ENCODE measurements around the gene FGF19.

Gene FGF19

DNA sequence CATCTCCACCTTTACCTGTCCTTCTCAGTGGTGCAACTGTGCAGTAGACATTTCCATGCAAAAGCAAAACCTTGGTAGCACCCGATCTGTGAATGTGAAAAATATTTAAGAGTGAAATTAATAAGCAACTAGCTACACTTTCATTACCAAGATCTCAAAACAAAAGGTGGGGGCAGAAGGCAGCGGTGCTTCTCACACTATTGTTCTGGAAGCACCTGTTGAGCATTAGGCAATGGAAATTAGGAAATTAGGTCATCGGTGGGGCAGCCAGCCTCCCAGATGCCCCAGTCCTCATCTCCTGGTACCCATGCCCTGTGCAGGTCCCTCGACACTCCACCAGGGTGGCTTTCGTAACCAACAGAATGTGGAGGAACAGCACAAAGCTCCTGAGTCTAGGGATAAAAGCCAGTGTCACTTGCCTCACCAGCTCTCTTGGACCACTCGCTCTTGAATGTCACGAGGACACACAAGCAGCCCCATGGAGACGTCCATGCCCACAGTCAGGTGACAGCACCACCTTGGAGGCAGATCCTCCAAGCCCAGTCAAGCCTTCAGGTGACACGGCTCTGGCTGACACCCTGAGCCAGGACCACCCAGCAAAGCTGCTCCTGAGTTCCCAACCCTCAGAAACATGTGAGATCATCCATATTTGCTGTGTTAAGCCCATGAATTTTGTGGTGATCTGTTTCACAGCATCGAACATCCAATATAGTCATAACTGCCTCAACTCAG lies 31.9 kb downstream of the FGF19 start:
- DNase-seq (ENCODE audit: low read depth in 1 of 2, low spot score in 1 of 2), result no peak

DNA sequence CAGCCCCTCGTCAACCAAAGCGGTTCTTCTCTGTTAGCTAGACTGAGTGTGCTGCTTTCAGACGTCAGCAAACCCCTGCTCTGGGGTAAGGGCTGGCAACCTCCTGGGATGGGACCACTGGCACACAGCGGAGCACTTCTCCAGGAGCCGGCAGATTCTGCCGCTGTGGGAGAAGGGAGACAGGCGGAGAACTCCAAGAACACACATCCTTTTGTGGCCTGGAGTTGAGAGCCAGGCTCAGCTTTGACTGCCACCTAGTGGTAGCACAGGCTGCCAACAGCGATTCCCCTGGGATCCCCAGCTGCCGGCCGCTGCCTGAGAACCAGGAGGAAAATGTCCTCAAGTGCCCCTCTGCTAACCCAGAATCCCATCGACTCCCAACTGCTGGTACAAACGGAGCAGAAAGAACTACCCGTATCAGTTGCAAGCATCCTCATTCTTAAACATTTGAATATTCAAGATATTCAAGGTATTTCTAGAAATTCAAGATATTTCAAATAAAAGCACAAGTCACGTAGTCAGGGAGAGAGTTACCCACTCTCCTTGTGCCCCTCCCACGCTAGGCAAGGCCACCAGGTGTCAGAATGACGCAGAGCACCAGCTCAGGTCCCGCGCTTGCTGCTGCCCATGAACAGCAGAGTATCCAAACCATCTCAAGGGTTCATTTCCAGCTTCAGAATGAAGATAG lies 33.5 kb downstream of the FGF19 start:
- DNase-seq (ENCODE audit: low read depth in 1 of 2, low spot score in 1 of 2), result peak; percentile 29 to 41

DNA sequence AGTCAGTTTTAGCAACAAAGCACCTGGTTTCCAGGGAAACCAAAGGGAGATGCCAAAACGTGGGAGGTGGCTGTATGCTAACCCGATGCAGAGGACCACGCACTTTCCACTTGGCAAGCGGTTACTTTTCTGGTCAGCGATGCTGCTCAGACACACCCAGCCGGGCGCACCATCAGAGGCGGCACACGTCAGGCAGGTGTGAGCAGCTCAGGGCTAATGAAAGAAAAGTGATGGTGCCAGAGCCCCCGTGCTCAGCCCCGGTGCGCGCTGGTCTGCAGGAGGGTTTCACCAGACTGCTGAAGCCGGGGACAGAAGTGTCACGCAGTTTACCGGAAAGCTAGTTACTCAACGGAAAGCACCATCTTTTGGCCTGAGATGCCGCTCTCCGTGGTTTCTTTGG lies 34.3 kb downstream of the FGF19 start:
- no peak for DNase-seq (ENCODE audit: low read depth in 1 of 2, low spot score in 1 of 2)

DNA sequence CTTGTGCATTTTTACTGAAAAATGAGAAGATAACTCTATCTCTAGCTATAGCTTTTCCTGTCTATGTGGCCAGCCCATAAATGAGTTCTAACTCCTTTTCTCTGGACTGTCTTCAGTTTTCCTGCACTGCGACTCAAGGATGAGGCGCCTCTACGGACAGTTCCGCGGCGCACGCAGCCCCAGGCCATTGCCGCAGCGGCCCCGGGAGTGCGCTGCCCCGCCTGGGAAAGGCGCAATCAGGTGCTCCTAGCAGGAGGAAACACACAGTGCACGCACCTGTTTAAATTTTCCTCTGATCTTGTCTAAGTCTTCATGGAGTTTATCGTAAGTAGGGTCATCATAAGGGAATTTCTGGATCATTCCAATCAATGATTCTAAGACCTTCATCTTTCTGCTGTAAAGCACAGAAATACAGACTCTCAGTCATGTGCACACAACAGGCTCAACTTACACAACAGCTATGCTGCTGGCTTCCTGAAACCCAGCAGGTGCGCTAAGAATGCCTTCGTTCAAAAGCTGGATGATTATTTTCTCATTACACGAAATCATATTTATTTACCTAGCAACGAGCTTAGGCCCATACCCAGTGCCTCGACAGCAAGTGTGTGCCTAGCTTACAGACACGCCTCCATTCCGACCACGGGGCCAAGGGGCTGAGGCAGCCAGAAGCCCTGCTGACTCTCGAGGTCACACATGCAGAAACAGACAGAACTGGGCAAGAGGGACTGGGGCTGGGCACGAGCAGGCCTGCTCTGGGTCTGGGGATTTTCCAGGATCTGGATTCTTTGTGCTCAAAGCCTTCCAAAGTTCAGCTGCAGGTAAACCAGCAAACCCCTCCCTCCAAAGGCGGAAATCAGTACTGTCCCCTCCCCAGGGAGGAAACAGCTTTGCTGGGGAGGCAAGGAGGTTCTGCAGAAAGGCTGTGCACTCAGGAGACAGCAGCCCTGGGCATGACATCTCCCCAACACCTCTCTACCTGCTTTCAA lies 35.9 kb downstream of the FGF19 start:
- DNase-seq (ENCODE audit: low read depth in 1 of 2, low spot score in 1 of 2), result no peak

DNA sequence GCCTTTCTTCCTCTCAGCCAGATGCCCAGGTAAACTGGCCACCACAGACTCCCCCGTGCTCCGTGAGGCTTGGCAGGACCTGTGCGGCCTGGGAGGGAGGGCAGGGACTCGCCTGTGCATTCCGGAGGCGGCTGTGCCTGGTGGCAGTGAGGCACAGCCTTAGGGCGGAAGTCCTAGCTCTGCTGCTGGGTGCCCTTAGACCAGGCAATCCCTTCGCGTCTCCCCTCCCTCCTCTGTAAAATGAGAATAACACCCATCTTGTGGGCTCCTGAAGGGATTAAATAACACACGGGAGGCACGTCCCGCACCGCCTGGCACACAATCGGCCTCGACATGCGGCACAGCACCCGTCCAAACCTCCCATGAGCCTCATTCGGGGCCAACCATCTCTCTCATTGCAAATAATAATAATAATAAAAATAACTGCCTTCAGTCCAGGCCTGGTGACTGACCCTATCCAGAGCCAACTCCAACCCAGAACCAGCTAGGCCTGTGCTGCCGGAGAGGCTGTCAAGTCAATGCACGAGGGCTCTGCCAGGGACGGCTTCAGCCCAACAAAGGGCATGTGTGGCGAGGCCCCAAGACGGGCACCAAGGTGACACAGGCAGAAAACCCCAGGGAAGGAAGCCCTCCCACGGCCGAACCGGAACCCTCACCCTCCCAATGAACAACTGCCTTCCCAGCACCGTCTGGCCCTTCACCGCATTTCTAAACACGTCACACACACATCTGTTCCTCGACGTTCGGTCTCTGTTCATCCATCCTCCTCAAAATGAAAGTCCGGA lies 36.9 kb downstream of the FGF19 start:
- no peak for DNase-seq (ENCODE audit: low read depth in 1 of 2, low spot score in 1 of 2)

DNA sequence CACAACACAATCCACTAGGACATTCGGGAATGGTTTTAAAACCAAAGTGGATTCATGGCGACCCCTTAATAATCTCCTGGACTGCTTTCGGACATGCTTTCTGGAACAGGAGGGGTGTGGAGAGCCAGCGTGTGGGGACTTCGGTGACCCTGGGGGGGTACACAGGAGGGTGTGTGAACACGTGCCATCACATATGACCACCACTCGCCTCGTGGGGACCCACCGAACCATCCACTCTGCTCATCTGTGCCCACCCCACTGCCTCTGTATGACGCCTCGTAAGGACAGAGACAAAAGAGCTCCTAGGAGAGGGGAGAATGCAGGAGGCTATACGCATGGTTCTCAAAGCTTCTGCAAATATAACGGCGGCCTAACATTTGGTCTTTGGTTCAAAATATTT lies 37.6 kb downstream of the FGF19 start:
- no peak for DNase-seq (ENCODE audit: low read depth in 1 of 2, low spot score in 1 of 2)

DNA sequence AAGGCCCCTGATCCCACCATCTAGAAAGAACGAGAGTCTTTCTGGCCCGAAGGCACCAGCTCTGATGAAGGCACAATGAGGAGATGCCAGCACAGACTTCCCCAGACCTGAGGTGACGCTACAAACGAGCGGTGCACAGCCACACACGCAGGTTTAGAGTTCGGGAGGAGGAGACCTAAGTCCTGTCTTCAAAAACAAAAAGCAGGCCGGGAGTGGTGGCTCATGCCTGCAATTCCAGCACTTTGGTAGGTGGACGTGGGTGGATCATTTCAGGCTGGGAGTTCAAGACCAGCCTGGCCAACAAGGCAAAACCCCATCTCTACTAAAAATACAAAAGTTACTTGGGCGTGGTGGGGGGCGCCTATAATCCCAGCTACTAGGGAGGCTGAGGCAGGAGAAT lies 38.2 kb downstream of the FGF19 start:
- DNase-seq (ENCODE audit: low read depth in 1 of 2, low spot score in 1 of 2), result no peak

DNA sequence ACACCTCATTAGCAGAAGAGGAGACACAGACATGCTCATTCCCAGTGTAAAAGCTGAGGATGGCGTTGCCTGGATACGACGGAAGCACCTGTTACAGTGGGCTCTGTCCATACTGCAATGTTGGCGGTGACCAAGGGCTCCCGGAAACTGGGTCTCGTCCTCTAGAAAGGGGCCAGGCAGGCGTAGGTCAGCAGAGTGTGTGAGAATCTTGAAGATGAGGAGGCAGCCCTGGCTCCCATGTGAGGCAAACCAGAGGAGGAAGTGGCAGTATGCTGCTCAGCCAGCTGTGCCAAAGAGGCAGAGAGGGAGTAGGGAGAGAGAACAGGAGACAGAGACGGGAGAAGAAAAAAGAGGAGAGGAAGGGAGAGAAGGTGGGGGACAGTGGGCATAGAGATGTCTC lies 38.9 kb downstream of the FGF19 start:
- DNase-seq (ENCODE audit: low read depth in 1 of 2, low spot score in 1 of 2), result no peak

DNA sequence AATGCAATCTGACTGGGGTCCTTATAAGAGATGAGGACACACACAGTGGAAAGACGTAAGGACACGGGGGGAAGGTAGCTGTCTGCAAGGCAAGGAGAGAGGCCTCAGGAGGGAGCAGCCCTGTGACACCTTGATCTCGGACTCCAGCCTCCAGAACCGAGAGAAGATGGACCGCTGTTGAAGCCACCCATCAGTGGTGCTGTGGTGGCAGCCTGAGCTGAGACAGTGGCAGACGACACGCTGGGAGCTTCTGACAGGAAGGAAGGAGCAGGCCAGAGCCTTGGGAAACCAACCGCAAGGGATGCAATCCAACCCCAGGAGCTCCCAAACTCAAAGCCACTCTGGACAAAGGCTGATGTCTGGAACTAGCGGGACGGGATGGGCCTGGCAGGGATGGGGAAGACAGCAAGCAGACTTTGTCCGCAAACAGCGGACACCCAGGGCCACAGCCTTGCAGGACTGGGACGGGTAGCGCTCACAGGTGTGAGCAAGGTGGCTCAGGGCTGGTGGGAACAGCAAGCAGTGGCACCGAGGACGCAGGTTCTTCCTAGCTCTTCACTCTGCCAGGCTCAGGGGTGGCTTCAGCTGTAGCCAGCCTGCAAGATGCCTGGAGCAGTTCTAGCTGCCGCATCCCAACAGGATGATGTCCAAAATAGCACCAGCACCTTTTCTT lies 39.6 kb downstream of the FGF19 start:
- no peak for DNase-seq (ENCODE audit: low read depth in 1 of 2, low spot score in 1 of 2)

DNA sequence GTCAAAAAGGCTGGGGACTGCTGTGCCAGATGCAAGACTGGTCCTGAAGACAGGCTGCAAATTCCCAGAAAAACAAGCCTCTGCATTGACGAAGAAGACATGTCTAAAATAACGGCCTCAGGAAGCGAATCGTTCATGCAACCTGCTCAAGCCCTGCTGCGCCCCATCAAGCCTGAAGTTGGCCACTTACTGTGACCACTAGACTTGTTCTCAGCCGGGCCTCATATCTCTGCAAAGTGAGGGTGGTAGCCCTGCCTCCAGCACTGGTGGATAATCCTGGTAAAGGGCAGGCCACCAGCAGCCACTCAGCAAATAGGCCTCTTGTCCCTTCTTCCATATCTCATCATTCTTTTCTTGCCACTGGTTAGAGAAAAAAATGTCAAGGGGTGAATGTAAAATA lies 40.5 kb downstream of the FGF19 start:
- DNase-seq (ENCODE audit: low read depth in 1 of 2, low spot score in 1 of 2), result no peak

DNA sequence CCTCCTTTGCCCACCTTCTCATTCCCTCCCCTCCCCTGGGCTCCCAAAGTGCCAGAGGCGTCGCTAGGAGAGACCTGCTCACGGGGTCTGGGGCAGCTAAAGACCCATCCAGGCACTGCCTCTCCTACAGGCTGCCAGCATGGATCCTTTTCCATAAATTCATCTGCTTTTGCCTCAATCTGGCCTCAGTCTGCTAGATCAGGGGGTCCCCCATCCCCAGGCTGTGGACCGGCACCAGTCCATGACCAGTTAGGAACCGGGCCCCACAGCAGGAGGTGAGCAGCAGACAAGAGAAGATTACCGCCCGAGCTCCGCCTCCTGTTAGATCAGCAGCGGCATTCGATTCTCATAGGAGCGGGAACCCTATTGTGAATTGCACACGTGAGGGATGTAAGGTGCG lies 41.0 kb downstream of the FGF19 start:
- DNase-seq (ENCODE audit: low read depth in 1 of 2, low spot score in 1 of 2), result no peak

DNA sequence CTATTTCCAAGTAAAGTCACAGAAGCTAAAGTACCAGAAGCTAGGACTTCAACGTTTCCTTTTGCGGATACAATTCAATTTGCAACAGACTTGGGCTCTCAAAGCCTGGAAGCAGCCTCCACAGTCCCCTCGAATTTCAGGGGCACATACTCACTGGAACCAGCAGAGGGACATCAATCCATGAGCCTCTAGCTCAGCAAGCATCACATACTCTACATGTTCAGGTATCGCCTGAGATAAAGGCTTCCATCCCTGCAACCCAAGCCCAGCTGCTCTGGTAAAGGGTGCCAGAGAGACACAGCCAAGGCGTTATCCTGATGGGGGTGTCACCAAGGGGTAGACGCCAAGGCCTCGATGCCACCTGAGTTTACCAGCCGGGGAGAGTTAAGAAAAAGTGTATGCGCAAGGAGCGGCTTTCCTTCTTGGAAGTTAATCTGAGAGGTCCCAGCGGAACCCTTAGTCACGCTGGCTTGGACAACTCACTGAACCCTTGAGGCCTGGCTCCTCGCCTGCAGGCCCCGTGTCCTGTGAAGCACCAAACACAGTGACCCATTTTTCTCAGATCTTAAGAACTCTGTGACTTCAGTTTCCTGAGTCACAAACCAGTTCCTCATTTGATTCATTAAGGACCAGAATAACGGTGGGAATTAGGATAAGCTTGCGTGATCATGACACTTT lies 41.7 kb downstream of the FGF19 start:
- no peak for DNase-seq (ENCODE audit: low read depth in 1 of 2, low spot score in 1 of 2)

DNA sequence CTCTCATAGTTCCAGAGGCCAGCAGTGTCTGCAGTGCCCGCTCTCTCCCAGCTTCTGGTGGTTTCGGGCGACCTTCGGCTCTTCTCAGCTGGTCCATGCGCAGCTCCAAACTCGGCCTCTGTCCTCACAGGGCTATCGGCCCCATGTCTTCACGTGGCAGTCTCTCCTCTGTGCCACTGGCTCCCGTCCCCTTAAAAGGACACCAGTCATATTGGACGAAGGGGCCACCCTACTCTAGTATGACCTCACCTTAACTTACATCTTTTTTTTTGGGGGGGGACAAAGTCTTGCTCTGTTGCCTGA lies 42.5 kb downstream of the FGF19 start:
- DNase-seq (ENCODE audit: low read depth in 1 of 2, low spot score in 1 of 2), result no peak

DNA sequence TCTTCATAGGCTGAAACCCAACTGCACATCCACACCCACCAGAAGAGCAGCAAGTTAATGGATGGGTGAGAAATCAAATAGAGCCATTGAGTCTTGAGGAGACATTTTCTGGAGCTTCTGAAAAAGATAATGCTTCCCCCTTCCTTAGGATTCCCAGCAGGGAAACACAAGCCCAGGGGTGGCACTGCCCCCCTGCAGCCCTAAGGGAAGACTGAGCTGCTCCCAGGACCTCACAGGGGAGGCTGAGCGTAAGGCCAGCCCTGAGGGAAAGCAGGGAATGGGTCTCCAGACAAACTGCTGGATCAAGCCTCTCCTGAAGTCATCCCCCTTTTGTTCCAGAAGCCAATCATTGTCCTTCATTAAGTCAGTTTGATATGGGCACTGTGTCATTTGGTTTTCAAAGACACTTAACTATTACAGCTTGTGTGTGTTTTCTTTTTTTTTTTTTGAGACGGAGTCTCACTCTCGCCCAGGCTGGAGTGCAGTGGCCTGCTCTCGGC lies 43.8 kb downstream of the FGF19 start:
- no peak for DNase-seq (ENCODE audit: low read depth in 1 of 2, low spot score in 1 of 2)

DNA sequence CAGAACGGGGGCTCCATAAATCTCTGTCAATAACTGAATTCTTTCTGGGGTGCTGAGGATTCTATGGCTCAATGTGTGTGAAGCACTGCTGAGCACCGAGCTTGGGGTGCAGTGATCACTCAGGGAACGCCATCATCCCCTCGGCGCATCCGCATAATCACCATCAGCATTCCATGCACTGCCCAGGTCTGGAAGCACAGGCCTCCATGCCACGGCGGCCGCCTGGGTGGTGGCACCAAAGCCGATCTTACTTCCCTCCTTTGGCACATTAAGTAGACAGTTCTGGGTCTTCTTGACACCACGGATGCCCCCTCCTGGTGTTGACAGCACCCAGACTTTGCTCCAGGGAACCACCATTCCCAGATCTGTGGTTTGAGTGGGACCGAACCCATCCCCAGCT lies 44.2 kb downstream of the FGF19 start:
- no peak for DNase-seq (ENCODE audit: low read depth in 1 of 2, low spot score in 1 of 2)

DNA sequence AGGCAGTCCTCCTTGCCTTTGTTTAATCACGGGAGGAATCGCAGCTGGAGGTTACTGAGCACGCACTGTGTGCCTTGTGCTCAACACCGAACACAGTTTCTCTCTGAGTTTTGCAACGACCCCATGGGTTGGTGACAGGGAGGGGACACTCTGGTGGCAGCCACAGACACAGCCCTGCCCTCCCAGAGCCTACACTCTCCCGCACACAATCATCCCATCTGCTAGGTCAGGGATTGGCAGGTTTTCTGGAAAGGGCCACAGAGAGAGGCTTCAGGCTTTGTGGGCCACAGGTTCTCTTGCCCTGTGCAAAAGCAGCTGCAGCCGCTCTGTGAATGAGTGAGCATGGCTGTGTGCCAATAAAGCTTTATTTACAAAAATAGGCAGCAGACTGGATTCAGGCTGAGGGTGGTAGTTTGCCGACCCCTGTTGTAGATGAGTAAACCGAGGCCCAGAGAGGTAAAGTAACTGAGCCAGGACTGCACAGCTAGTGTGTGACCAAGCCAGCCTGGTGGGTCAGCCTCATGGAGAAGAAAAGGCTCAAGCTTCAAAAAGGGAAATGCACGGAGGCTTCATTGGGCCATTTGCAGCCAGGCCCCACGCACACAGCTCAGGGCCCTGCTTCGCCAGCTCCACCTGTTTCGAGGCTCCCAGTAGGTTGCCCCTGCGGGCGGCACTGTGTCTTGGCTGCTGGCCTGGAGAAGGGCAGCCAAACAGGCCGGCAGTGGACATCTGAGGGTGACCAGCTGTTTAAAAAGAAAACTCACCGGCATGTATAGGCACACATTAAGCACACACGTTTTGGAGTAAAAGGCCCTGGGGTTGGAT lies 45.0 kb downstream of the FGF19 start:
- DNase-seq (ENCODE audit: low read depth in 1 of 2, low spot score in 1 of 2), result no peak

DNA sequence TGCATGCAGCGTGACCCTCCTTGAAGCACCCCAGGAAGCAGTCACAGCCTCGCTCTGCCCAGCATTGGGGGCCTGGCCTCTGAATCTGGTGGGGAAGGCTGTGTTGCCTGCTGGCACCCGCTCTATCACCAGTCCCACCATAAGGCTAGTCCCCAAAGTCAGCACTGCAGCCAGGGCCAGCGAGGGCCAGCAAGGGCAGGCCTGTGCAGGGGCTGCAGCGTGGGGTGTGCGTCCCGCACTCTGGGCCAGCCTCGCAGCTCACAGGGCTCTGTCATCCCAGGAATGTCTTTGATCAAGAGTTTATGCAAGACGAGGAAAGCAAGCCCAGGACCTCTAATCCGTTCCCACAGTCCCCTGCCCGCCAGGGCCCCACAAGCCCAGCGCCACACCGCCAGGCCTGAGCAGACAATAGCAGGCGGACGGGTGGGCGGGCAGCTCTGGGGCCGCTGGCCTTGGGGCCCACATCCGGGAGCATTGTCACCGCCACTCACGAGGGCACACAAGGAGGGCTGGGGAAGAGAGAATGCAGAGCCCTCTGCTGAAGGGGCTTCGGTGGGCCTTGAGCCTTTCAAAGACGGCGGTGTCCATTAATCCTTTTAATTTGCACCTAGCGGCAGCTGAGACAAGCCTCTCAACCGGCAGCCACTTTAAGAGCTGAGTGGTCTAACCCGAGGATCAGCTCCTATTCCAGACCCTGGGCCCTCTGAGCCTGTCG lies 45.8 kb downstream of the FGF19 start:
- DNase-seq (ENCODE audit: low read depth in 1 of 2, low spot score in 1 of 2), result no peak

DNA sequence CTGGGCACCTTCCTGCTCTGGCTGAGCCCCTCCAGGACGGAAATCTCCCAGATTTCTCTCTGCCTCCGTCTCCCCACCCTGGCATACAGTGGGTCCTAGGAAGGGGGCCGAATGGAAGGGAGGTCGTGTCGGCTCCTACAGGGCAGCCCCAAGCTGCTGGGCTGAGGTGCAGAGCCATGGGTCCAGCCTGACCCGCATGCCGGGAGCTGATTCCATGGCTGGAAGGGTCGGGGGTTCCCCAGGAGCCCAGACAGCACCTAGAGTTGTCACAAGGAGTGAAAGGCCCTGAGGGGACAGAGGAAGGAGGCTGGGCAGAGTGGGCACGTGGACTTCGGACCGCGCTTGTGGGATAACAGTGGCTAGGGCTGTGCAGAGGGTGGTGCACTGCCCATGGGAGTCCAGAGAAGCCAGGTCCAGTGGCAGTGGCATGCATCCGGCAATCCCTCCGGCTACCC lies 46.3 kb downstream of the FGF19 start:
- no peak for DNase-seq (ENCODE audit: low read depth in 1 of 2, low spot score in 1 of 2)
